Colon (tissue), 2 donors: Measurements from ENCODE around the gene SIGLEC15.
"Not testable (repeated sequence)": the region's sequence is repeated elsewhere in the genome, so short reads cannot be mapped to it uniquely, and the experiment has no call there.

Experiments
- FAIRE-seq: peaks from 2 replicates; lab custom pipeline; 2012; peaks lifted over from hg19 to GRCh38; lab: Jason Lieb, UNC
- donor health status: control.
- donor health status: control.

Gene SIGLEC15

DNA sequence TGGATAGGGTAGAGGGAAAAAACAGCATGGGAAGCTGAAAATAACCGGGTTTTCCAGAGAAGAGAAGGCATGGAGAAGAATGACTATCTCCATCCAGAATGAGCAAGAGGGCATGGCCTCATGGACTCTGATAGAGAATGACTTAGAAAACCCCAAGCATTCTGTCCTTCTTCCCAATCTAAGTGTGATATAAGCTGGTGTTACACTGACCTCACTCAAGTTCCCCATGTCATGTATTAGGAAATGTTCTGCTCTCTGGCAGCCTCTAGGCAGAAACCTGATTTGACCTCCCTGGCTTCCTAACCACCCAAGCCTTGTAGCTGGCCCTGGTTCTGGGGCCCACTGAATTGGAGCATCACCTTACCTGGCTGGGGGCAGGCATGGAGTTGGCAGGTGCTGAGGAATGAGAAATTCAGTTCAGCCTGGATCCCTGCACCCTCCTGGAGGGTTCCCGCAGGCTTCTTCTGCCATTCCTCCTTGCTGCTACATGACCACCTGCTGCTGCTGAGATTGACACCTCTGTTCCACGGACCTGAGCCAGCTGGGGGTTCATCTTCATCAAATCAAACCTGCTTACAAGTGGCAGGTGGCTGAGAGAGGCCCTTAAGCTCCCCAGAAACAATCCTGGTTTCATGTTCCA is 5.2 kb upstream of the SIGLEC15 start:
- FAIRE-seq = no peak

DNA sequence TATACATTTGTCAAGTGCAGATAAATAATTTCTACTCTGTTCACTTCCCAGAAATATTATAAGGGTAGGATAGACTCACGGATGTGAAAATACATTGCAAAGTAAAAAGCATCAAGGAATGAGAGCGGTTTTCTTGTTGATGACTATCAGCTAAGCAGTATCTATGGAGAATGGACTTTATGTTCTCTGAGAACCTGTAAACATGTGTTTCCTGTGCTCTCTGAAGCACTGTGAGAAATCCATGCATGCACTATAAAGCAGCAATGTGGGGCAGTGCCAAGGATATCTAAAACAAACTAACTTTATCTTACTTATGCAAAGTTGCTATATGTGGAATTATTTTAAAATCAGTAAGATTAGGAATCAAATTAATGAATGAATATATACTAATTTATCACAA is 4.4 kb upstream of the SIGLEC15 start:
- no peak for FAIRE-seq

DNA sequence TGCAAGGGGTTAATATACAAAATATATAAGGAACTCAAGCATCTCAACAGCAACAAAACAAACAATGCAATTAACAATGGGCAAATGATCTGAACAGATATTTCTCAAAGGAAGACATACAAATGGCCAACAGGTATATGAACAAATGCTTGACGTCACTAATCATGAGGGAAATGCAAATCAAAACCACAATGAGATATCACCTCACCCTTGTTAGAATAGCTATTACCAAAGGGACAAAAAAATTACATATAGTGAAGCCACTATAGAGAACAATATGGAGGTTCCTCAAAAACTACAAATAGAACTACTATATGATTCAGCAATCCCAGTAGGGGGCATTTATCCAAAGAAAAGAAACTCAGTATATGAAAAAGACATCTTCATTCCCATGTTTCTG is 3.8 kb upstream of the SIGLEC15 start:
- FAIRE-seq = no peak

DNA sequence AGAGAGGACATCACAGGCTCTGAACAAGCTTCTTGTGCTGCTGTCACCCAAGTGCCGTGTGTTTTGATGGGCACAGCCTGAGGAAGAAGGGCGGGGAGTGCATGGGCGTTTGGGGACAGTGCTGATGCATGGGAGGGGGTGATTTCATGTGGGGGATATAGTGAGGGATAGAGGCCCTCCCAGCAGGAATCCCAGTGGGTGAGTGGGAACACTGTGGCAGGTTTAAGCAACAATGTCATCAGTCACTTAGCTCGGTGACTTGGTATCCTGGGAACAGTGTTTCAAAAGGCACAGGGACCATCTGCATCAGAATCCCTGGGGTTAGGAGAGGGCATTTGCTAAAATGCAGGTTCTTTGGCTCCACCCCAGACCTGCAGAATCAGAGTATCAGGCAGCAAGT is 609 bp downstream of the SIGLEC15 start:
- no peak for FAIRE-seq

DNA sequence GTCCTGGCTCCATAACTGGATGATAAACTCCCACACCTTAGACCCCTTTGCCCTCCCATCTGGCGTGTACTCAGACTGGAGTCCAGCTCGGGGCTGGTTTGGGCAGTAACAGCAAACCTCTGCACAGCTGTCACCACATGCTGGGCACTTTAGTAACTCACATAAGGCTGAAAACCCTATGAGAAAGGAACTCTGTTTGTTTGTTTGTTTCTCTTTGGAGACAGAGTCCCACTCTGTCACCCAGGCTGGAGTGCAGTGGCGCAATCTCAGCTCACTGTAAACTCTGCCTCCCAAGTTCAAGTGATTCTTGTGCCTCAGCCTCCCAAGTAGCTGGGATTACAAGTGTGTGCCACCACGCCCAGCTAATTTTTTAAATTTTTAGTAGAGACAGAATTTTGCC is 1.2 kb downstream of the SIGLEC15 start:
- not testable (repeated sequence) for FAIRE-seq

DNA sequence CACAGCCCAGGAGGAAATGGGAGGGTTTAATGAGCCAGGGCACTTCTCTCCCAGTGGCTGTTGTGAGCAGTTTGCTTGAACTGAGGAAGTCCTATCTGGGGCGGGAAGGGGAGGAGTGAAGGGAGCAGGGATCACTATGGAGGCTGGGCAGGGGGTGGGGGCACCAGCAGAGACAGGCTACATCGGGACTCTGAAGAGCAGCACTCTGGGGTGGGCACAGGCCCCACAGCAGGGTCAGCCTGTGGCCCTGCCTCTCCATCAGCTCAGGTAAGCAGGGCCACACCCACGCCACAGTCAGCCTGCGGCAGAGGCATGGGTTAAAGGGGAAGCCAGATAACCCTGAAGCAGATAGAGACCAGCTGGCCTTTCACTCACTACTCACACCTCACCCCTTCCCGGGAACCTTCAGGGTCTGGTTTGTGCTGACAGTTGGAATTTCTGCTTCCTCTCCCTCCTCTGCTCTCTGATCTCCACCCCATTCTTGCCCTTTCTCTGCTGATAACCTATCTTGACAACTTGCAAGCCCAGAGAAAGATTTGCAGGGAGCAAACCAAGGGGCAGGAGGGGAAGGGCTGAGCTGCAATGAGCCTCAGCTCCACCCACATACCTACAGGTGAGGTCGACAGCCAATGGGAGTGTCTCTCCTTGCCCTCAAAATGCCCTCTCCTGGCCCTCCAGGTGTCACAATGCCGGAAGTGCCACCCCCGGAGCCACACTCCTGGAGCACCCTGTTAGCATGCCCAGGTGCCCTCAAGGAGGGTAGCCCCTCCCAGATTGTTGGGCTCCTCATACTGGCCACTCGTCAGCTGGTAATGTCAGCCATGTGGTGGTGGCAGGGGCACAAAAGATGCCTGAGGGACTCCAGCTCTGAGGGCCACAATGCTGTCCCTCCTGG is 3.7 kb downstream of the SIGLEC15 start:
- no peak for FAIRE-seq

DNA sequence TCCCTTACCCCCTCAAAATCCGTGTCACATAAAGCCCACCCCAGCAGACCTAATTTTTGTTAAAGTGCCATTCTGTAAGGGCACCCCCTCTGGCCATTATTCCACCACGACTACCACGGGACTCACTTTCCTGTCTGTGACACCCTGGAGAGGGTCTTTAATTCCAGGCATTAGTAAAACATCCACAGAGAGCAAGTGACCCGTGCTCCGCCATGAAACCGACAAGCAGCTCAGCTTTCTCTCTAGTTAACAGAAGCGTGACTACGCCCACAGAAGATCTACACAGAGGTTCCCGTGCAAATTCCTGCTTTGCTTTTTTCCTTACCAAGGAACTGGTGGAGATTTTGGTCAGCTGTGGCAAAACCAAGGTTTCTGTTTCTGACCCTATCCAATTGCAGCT is 4.4 kb downstream of the SIGLEC15 start:
- no peak for FAIRE-seq

DNA sequence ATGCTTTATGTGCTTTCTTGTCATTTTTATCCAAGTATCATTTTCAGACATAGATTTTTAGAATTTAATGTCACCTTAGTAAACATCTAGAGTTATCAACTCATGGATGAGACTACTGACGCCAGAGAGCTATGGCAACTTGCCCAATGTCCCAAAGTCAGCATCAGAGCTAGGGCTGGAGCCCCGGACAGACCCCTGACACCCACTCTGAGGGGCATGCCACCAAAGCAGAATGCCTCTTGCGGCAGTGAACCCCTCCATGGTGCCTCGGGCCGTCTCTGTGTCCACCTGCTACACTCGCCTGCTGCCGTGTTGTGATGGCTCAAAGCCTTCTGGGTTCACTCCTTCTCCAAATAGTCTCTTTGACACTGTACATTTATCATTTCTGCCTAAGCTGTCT is 5.4 kb downstream of the SIGLEC15 start:
- FAIRE-seq = no peak

DNA sequence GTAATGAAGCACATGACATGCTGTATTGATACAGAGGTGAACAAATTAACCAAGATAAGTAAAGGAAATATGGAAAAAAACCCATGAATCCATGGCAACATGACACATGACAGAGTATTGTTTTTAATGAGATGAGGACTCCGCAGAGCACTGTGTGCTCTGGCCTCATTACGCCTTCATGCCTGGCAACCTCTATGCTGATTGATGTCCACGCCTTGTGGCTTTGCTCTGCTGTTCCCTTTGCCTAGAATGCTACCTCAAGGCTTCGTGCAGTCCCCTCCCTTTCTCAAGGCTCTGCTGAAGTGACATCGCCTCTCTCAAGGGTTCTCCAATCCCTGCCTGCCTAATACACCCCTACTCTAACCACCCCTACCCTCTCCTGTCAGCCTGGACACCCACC is 8.4 kb downstream of the SIGLEC15 start:
- FAIRE-seq = no peak

DNA sequence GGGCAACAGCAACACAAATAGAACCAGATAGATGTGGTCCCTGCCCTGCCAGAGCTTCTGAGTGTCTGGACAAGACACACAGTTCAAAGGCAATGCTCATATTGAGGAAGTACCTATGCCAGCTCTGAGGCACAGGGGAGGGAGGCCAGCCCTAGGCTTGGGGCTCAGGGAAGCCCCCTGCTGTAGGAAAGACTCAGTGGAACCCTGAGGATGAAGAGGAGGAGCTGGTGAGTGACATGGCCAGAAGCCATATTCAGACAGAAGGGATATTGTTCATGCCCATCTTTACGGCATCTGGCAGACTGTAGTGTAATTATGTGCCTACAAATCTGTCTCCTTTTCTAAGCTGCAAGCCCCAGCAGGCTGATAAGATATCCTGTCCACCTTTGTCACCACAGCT is 8.8 kb downstream of the SIGLEC15 start:
- FAIRE-seq = no peak

DNA sequence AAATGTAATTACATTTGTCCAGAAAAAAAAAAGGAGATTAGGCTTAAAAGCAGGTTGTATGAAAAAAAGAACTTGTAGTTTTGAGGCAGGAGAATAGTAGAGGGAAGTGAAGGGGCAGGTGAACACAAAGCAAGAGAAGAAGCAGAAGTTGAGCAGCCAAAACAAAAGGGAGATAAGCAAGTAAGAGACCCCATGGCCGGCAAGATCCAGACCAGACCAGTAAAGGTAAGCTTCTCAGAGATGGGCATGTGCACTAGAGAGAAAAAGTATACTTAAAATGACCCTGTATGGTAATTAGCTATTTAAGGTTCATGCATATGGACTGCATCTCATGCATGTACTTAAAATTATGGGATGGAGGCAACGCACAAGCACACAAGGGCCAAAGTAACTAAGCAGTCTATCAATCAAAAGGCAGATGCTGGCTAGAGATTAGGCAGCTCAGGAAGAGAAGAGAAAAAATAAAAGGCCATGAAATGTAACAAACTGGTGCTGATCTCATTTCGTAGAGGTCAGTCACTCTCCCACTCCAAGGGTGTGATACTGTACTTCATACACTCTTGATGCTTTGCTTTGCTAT is 9.7 kb downstream of the SIGLEC15 start:
- FAIRE-seq = no peak

DNA sequence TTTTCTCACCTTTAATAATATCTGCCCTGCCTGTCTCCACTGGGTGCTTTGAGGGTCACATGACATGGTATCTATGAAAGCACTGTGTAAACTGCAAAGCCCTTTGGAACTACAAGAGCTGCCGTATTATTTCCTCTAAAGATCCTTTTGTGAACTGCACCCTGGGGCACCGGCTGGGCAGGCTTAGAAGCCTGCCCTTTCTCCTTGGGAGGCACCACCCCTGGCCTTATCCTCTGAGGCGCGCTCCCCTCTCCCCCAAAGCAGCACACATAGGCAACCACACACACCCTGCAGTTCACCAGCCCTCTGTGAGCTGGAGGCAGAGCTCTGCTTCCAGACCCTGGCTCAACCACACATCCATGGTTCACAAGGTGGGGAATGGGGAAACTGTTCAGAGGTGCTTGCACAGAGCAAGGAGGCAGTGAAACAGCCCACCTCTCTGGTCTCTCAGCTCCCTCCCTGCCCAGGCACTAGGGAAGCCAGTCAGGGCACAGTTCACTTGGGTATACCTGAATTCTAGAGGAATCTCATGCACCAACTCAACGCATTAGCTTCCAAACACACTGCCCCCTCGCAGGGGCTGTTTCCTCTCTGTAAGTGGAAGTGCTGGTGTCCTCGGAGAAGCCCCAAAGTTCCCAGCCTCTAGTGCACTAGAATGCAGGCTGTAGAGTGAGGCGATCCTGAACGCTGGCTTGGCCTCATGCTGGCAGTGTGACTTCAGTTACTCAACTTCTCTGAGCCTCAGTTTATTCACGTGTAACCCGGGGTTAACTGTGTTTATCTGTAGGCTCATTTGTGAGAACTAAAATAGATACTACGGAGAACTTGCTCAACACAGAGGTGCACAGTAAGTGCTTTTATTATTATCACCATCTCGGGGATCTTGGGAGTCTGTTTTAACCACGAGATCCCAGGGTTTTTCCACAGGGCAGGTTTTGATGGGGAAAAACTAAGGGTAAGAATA is 11.0 kb downstream of the SIGLEC15 start:
- no peak for FAIRE-seq

DNA sequence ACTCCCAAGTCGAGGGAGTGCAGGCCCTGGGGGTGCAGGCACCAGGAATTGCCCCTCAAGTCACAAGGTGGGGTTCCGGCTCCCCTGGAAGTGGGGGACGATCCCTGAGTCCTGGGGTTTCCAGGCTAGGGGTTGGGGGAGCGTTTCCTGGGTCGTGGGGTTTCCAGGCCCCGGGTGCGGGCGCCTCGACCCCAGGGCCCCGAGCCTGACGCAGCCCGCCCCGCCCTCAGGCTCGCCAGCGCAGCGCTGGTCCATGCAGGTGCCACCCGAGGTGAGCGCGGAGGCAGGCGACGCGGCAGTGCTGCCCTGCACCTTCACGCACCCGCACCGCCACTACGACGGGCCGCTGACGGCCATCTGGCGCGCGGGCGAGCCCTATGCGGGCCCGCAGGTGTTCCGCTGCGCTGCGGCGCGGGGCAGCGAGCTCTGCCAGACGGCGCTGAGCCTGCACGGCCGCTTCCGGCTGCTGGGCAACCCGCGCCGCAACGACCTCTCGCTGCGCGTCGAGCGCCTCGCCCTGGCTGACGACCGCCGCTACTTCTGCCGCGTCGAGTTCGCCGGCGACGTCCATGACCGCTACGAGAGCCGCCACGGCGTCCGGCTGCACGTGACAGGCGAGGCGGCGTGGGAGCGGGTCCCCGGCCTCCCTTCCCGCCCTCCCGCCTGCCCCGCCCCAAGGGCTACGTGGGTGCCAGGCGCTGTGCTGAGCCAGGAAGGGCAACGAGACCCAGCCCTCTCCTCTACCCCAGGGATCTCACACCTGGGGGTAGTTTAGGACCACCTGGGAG is 12.0 kb downstream of the SIGLEC15 start:
- no peak for FAIRE-seq

DNA sequence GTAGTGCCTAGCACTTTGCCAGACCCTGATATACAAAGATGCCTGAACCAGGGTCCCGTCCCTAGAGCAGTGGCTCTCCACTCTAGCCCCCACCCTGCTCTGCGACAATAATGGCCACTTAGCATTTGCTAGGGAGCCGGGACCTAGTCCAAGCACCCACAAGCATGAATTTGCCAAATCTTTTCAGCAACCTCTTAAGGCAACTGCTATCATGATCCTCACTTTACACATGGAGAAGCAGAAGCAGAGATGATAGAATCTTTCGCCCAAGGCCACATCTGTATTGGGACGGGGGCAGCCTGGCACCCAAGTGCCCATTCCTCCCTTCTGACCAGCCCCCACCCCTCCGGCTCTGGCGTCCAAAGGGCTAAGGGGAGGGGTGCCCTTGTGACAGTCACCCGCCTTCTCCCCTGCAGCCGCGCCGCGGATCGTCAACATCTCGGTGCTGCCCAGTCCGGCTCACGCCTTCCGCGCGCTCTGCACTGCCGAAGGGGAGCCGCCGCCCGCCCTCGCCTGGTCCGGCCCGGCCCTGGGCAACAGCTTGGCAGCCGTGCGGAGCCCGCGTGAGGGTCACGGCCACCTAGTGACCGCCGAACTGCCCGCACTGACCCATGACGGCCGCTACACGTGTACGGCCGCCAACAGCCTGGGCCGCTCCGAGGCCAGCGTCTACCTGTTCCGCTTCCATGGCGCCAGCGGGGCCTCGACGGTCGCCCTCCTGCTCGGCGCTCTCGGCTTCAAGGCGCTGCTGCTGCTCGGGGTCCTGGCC is 13.0 kb downstream of the SIGLEC15 start:
- no peak for FAIRE-seq

DNA sequence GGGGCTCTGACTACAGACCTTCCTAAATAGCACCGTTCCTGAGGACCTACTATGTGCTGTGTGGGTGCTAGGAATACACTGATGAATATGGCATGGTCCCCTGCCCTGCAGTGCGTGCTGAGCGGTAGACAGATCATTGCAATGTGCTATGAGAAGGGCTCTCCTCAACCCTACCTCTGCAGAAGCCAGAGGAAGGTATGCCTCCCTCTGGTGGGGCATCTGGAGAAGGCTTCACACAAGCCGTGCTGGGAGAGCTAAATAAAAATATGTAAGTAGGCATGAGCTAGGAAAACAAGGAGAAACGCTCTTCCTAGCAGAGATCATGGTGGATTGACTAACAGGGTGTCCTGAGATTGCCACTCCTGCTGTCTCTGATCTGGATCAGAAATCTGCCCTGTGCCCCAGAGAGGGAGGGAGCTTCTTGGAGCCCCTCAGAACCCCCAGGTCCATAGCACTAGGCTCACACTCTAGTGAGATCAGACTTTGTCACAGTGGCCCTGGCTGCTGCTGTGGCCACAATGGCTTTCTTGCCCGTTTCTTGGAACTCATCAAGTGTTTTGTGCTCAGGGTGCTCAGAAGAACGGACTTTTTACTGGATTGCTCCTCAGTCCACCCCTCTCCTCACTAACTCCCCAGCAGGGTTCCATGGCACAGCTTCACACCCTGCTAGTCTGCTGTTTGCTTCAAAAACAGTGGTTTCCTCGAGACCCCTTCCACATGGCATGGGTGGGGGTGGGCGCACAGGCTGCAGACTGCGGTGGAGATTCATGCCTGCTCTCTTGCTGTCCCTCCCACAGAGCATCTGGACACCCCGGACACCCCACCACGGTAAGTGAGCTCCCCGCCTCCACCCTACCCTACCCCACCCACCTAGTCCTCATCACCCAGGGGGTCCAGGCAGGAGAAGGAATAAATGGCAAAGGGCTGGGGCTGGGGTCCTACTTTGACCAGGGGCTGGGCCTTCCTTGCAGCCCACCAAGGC is 14.2 kb downstream of the SIGLEC15 start:
- no peak for FAIRE-seq

DNA sequence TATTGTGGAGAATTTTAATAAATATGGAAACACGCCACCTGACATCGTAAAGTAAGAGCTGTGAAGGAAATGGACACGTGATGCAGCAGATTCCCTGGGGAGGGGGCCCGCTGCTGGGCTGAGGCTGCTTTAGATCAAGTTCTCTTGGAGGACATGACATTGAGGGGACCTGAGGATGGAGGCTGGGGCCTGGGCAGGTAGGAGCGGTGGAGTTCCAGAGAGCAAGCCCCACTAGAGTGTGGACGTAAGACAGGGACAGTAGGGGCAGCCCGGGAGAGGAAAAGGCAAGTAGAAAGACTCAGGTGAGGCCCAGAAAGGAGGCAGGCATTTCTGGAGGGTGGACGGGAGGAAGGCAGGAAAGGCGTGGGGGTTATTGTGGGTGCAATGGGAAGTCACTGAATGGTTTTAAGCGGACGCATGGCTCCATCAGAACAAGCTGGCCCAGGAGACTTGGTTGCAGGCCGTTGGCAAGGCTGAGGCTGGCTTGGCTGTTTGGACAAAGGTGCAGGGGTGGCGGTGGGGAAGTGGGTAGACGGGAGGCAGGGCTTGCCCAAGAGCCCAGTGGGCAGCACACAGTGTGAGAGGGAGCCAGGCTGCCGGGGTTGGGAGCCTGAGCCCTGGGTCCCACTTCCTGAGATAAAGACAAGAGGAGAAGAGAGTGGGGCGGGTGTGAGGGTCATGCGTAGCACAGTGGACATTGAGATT is 15.7 kb downstream of the SIGLEC15 start:
- no peak for FAIRE-seq

DNA sequence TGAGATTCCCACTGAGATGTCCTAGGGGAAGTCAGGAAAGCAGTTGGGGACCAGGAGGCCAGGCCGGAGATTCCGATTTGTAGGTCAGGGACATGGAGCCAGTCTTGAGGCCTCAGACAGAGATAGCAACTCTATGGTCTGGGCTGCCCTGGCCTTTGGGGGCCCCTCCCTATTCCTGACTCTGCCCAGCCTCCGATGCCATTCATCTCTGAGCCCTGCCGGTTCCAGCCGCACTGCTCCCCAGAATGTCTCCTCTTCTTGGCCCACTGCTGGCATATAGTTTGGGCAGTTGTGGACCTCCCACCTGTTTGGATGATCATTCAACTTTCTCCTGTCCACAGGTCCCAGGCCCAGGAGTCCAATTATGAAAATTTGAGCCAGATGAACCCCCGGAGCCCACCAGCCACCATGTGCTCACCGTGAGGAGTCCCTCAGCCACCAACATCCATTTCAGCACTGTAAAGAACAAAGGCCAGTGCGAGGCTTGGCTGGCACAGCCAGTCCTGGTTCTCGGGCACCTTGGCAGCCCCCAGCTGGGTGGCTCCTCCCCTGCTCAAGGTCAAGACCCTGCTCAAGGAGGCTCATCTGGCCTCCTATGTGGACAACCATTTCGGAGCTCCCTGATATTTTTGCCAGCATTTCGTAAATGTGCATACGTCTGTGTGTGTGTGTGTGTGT is 16.4 kb downstream of the SIGLEC15 start:
- no peak for FAIRE-seq

DNA sequence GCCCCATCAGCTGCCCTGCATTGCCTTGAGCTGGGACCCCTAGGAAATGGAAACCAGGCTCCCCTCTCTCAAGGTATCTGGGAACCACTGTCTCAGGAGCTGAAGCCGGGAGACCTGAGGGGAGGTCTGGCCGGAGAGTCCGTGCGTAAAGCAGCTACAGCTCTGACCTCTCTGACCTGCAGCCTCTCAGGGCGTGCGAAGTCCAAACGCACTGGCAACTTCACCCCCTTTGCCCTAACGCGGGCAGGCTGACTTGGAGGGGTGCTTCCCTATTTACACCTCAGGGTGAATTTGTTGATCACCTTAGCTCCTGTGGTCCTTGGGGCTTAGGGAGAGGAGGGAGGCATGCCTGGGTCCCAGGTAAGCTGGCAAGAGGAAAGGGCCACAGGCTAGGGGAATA is 17.5 kb downstream of the SIGLEC15 start:
- FAIRE-seq = no peak
